Type B pancreatic cell (in vitro differentiated cells): ENCODE results near the gene ARMC7. TPM values are rescaled to one million over a fixed set of nuclear protein-coding genes. Genes with fewer than 3 reads are reported as not detected.

ENCODE experiments used
- DNase-seq: peaks from one replicate; pipeline ENCODE4 v3.0.0; 2021; ENCODE audit warnings: mixed read lengths; ENCODE audit not compliant: unreplicated experiment; ENCODE audit errors: extremely low spot score
- H3K27ac Mint-ChIP-seq: 2 replicates; pipeline ENCODE4 v1.8.0; 2021; ENCODE audit warnings: mild to moderate bottlenecking, mixed read lengths
- H3K27me3 Mint-ChIP-seq: 2 replicates; pipeline ENCODE4 v1.8.0; 2021; ENCODE audit warnings: mixed read lengths
- H3K36me3 Mint-ChIP-seq: 2 replicates; pipeline ENCODE4 v1.8.0; 2021; ENCODE audit warnings: mixed read lengths
- H3K4me1 Mint-ChIP-seq: one replicate; pipeline ENCODE4 v1.8.0; 2021; ENCODE audit warnings: mixed read lengths; ENCODE audit not compliant: unreplicated experiment
- H3K4me3 Mint-ChIP-seq: 2 replicates; pipeline ENCODE4 v1.8.0; 2021; ENCODE audit warnings: mild to moderate bottlenecking, mixed read lengths
- H3K9me3 Mint-ChIP-seq: 2 replicates; pipeline ENCODE4 v1.8.0; 2021; ENCODE audit warnings: mixed read lengths
- long read RNA-seq: library from polyadenylated mRNA; unstranded; transcript quantifications from one replicate; pipeline ENCODE4 v2.0.0, GENCODE V29; 2020
- total RNA-seq: library from RNA; stranded (reverse); gene quantifications from 2 replicates; pipeline ENCODE4 v1.2.1, GENCODE V29; 2021; ENCODE audit warnings: low replicate concordance
- TF ChIP-seq, protein P1 (sequence below): fragments of 200-600 bp; sonication (generic); conservative IDR thresholded peaks from 2 replicates; pipeline ENCODE4 v1.5.0; 2021; ENCODE audit warnings: antibody characterized with exemption, mild to moderate bottlenecking

The ARMC7 gene
- total RNA-seq, result 14.0 and 19.7 TPM in 2 replicates
- long read RNA-seq, transcript ARMC7-201 (3 exons, 2,126 nt), result major isoform, 10 of 15 reads
- long read RNA-seq, partial matches to known transcripts, result 2 of 15 reads
- long read RNA-seq, other reads (novel, unspliced or antisense), result 2 of 15 reads

DNA sequence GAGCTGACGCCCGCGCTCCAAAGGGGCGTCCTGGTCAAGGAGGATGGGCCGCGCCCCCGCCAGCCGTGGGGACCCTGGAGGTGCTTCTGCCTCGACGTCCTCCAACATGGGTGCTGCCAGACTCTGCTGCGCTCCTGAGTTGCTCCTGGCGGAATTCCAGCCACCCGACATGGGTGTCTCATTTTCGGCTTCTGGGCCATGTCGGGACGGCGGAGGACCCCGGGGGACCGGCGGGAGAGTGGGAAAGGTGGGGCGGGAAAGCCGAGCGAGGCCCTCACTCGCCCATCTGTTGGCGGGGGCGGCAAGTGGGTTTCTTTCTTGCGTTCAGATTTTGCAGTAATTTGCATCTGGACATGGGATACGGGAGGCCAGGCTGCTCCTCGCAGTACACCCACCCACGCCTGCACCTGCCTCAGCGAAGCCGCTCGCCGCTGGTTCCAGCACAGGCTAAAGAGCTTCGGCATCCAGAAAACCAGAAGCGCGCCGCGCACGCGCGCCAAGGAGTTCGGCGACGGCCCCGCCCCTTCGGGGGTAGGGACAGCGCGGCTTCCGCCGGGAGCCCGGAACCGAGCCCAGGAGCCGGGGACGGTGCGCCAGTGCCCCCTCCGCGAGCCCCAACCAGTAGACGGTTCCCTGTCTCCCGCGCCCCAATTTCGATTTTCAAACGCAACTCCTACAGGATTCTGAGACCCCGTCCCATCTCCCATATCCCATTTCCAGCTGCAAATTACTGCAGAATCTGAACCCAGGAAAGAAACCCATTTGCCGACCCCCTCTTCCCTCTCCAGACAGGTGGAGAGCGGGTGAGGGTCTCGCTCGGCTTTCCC lies at the start of gene ARMC7:
Gene ARMC7, plus strand, starts transcription at position 563 of the 827 bp plus-strand sequence. CDS start 320 bp downstream, outside the sequence.
- Mint-ChIP-seq H3K4me1 (peaks cover 29% of the 10 kb centered on the region), H3K27me3 (peaks cover 4% of the 10 kb centered on the region), H3K27ac (peak within 1 kb of the TSS; percentile 83), H3K36me3 (peaks cover 13% of the 10 kb centered on the region), H3K4me3 (peak within 1 kb of the TSS; percentile 91), H3K9me3 (no peaks in the 10 kb centered on the region)
- peak; percentile 92 for DNase-seq
- TF ChIP-seq, protein P1, sequence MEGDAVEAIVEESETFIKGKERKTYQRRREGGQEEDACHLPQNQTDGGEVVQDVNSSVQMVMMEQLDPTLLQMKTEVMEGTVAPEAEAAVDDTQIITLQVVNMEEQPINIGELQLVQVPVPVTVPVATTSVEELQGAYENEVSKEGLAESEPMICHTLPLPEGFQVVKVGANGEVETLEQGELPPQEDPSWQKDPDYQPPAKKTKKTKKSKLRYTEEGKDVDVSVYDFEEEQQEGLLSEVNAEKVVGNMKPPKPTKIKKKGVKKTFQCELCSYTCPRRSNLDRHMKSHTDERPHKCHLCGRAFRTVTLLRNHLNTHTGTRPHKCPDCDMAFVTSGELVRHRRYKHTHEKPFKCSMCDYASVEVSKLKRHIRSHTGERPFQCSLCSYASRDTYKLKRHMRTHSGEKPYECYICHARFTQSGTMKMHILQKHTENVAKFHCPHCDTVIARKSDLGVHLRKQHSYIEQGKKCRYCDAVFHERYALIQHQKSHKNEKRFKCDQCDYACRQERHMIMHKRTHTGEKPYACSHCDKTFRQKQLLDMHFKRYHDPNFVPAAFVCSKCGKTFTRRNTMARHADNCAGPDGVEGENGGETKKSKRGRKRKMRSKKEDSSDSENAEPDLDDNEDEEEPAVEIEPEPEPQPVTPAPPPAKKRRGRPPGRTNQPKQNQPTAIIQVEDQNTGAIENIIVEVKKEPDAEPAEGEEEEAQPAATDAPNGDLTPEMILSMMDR, result no peak

DNA sequence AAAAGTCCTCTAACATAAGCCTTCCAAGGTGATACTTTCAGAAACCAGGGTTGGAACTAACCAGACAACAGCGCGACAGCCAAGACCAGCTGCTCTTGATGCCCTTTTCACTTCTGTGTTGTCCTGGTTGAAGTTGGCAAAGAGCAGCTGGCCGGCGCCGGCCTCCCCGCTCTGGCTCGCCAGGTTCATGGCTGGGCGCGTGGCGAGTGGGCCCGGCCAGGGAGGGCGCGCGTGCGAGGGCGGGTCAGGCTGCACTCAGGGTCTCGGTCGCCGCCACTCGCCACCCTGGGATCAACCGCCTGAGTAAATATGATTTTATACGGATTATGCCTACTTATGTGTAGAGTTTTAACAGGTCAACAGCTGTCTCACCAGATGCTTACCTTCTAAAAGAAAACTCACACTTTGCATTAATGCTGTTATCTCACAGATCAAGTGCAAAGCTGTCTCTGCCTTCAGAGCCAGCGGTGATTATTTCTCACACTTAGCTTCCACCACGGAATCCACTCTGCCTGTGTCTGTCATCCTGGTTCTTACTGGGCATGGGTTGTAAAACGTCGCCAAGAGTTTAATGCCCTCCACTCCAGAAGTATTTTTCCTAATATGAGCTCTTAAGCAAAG lies 49.2 kb upstream of the ARMC7 start:
- H3K27ac Mint-ChIP-seq, result no peak overlapping the region
- H3K36me3 Mint-ChIP-seq, result peaks cover 12% of the 10 kb centered on the region
- TF ChIP-seq, protein P1, result no peak
- H3K4me1 Mint-ChIP-seq, result no peaks in the 10 kb centered on the region
- DNase-seq, result no peak
- H3K4me3 Mint-ChIP-seq, result no peak overlapping the region
- H3K27me3 Mint-ChIP-seq, result no peaks in the 10 kb centered on the region
- no peaks in the 10 kb centered on the region for H3K9me3 Mint-ChIP-seq

DNA sequence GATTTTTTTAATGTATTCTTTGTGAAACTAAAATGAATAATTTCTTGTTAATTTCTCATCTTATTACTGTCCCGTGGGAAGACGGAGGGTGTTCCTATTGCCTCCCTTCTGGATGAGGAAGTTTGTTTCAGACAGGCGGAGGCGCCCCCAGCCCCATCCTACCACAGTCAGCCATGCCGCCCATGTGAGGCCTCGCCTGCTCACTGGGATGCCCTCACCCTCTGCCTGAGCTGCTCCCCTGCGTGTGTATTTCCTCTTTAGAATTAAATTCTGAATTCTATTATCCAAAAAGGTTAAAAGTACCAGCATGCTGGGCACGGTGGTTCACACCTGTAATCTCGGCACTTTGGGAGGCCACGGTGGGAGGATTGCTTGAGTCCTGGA lies 48.7 kb upstream of the ARMC7 start:
- Mint-ChIP-seq H3K4me1 (no peaks in the 10 kb centered on the region), H3K4me3 (no peak overlapping the region), H3K36me3 (peaks cover 10% of the 10 kb centered on the region), H3K27me3 (no peaks in the 10 kb centered on the region), H3K27ac (no peak overlapping the region), H3K9me3 (no peaks in the 10 kb centered on the region)
- DNase-seq, result no peak
- TF ChIP-seq, protein P1, result no peak

DNA sequence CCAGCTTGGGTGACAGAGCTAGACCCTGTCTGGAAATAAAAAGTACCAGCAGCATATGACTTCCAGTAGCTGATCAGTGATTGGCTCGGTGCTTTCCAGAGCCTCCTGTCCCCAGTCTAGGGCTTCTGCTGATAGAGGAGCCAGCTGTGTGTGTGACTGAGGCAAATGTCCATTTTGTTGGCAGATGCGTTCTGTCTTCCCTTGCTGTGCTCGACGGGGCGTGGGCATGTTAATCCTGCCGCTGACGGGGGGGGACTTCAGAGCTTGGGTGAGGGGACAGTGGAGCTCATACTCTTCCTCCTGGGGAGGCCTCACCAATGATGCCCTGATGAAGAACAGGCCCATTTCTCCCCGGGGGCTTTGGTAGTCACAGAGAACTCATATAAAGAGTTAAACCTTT lies 48.2 kb upstream of the ARMC7 start:
- H3K36me3 Mint-ChIP-seq, result peaks cover 7% of the 10 kb centered on the region

DNA sequence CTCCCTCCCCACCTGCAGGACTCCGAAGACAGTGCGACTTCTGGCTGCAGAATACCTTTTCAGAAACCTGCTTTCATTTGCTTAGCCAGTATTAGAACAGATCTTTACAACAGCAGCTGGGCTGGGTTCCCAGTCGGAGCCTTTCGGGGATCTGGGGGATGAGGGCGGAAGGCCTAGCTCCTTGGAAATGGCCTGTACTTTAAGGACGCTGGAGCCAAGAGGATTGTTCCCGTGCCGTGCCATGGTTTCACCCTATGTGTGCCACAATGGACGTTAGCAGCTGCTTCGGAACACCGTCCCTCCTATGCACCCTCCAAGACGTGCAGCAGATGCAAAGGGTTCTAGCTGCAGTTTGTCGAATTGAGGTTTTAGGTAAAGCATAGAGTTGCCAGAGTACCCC lies 46.6 kb upstream of the ARMC7 start:
- Mint-ChIP-seq H3K27ac (no peak overlapping the region), H3K36me3 (peaks cover 7% of the 10 kb centered on the region), H3K4me3 (no peak overlapping the region), H3K4me1 (no peaks in the 10 kb centered on the region), H3K27me3 (no peaks in the 10 kb centered on the region), H3K9me3 (no peaks in the 10 kb centered on the region)
- DNase-seq, result no peak
- TF ChIP-seq, protein P1, result no peak

More for the DNA sequence above, 48.2 kb upstream of the ARMC7 start:
- TF ChIP-seq, protein P1, result no peak
- Mint-ChIP-seq H3K27me3 (no peaks in the 10 kb centered on the region), H3K9me3 (no peaks in the 10 kb centered on the region), H3K4me3 (no peak overlapping the region), H3K4me1 (no peaks in the 10 kb centered on the region), H3K27ac (no peak overlapping the region)
- no peak for DNase-seq
